Choroid plexus epithelial cell (primary cell): ENCODE results near the gene MTERF1.
"Not testable (repeated sequence)": the region's sequence is repeated elsewhere in the genome, so short reads cannot be mapped to it uniquely, and the experiment has no call there.

ENCODE experiments used
- DNase-seq: peaks from one replicate; pipeline ENCODE4 v3.0.0-alpha.2; 2010; ENCODE audit warnings: low read depth
- H3K4me3 ChIP-seq: 2 replicates; pipeline ENCODE4 v1.5.1; 2011; ENCODE audit warnings: low read depth, mild to moderate bottlenecking, control low read depth, low read length, moderate library complexity
- CTCF ChIP-seq: conservative IDR thresholded peaks from 2 replicates; pipeline ENCODE4 v1.5.1; 2011; ENCODE audit warnings: low read depth, mild to moderate bottlenecking, control low read depth, inconsistent platforms, low read length, moderate library complexity

Gene MTERF1

DNA sequence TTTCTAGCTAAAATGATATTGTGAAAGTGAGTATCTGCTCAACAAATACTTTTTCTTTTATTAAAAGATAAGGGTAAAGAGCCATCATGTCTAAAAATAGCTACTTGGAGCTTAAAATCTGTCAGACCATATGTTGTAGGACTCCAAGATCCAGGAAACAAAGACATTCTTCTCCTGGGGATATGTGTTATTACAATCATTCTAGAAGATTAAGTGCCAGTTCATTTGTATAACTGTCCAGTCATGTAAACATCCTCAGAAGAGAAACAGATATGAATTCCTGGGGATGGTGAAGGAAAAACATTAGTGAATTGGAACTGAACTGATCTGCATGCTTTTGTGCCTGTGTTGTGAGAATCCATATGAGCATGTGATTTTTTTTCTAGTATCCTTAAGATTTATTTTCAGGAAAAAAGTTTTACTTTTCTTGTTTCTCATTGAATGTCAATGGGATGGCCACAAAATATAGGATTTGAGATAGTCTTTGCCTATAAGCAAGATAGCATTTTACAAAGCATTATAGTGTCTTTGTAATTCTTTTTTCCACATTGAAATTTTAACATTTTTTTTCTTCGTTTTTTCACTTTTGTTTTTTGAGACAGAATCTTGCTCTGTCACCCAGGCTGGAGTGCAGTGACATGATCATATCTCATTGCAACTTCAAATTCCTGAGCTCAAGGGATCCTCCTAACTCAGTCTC is 14.4 kb upstream of the MTERF1 start:
- peak; percentile 35 for DNase-seq
- no peak overlapping the region for H3K4me3 ChIP-seq
- TF ChIP-seq CTCF: no peak

DNA sequence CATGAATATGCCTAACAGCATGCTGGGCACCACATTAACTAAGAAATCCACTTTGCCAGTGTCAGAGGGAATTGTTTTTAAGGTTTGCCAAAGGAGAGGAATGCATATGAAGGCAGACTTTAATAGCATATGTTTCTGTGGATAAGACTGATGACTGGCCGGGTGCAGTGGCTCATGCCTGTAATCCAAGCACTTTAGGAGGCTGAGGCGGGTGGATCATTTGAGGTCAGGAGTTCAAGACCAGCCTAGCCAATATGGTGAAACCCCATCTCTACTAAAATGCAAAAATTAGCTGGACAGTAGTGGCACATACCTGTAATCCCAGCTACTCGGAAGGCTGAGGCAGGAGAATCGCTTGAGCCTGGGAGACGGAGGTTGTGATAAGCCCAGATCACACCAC is 13.2 kb upstream of the MTERF1 start:
- H3K4me3 ChIP-seq, DNase-seq: not testable (repeated sequence)

GRCh38 chr7:91892821-91893340 is 12.4 kb upstream of the MTERF1 start:
- H3K4me3 ChIP-seq: no peak overlapping the region
- DNase-seq: peak; percentile 48
- TF ChIP-seq CTCF: no peak

GRCh38 chr7:91892099-91892705 is 11.7 kb upstream of the MTERF1 start:
- DNase-seq: peak; percentile 17
- TF ChIP-seq CTCF: no peak
- no peak overlapping the region for H3K4me3 ChIP-seq

DNA sequence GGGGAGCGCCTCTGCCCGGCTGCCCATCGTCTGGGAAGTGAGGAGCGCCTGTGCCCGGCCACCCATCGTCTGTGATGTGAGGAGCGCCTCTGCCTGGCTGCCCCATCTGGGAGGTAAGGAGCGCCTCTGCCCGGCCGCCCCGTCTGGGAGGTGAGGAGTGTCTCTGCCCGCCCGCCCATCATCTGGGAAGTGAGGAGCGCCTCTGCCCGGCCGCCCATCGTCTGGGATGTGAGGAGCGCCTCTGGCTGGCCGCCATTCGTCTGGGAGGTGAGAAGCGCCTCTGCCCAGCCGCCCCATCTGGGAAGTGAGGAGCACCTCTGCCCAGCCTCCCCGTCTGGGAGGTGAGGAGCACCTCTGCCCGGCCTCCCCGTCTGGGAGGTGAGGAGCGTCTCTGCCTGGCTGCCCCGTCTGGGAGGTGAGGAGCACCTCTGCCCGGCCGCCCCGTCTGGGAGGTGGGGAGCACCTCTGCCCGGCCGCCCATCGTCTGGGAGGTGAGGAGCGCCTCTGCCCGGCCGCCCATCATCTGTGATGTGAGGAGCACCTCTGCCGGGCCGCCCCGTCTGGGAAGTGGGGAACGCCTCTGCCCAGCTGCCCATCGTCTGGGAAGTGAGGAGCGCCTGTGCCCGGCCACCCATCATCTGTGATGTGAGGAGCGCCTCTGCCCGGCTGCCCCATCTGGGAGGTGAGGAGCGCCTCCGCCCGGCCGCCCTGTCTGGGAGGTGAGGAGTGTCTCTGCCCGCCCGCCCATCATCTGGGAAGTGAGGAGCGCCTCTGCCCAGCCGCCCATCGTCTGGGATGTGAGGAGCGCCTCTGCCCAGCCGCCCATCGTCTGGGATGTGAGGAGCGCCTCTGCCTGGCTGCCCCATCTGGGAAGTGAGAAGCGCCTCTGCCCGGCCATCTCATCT is 8.0 kb upstream of the MTERF1 start:
- not testable (repeated sequence) for DNase-seq, H3K4me3 ChIP-seq

DNA sequence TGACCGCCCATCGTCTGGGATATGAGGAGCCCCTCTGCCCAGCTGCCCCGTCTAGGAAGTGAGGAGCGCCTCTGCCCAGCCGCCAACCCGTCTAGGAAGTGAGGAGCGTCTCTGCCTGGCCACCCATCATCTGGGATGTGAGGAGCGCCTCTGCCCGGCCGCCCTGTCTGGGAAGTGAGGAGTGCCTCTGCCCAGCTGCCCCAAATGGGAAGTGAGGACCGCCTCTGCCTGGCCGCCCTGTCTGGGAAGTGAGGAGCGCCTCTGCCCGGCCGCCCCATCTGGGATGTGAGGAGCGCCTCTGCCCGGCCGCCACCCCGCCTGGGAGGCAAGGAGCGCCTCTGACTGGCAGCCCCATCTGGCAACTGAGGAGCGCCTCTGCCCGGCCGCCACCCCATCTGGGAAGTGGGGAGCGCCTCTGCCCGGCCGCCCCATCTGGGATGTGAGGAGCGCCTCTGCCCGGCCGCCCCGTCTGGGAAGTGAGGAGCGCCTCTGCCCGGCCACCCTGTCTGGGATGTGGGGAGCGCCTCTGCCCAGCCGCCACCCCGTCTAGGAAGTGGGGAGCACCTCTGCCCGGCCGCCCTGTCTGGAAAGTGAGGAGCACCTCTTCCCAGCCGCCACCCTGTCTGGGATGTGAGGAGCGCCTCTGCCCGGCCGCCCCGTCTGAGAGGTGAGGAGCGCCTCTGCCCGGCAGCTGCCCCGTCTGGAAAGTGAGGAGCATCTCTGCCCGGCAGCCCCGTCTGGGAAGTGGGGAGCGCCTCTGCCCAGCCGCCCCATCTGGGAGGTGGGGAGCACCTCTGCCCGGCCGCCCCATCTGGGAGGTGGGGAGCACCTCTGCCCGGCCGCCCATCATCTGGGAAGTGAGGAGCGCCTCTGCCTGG is 7.1 kb upstream of the MTERF1 start:
- DNase-seq, H3K4me3 ChIP-seq: not testable (repeated sequence)

GRCh38 chr7:91883676-91884362 is 3.3 kb upstream of the MTERF1 start:
- DNase-seq: no peak
- no peak overlapping the region for H3K4me3 ChIP-seq
- no peak for TF ChIP-seq CTCF
